ENCODE measurements around the gene ZNF692. TPM values are rescaled to one million over a fixed set of nuclear protein-coding genes. Genes with fewer than 3 reads are reported as not detected.

Gene ZNF692
- total and polyA plus RNA-seq, 2 of the 13 experiments (the other 11 are each of a cell fraction or from before 2014, with no cell fraction given) = 27.3 to 45.8 TPM

GRCh38 chr1:248800459-248800858 lies 58.4 kb downstream of the ZNF692 start:
- ChIA-PET POLR2A (no interaction called here), CTCF (ENCODE audit: low intra/inter-chr PET ratio, low total read pairs) (no interaction called here)
- no peaks in the 10 kb centered on the region for H3K36me3 ChIP-seq (replicated peaks in 1 of 2; ENCODE audit: control insufficient read depth in 1 of 2, insufficient read depth in 2 of 2, low read length in 2 of 2)
- H3K4me2 ChIP-seq (ENCODE audit: low read depth, low read length) = no peak overlapping the region
- H3K79me2 ChIP-seq (ENCODE audit: insufficient read depth, low read length) = no peaks in the 10 kb centered on the region
- no peak overlapping the region for H2AFZ ChIP-seq (ENCODE audit: low read length)
- BruUV-seq (replicated peaks) = no TSS peak
- H4K20me1 ChIP-seq (ENCODE audit: insufficient read depth, low read length) = no peaks in the 10 kb centered on the region
- FAIRE-seq = no peak
- no peak for ATAC-seq
- no peak overlapping the region for H3K9ac ChIP-seq (ENCODE audit: insufficient read depth, low read depth, low read length)
- H3K4me1 ChIP-seq (ENCODE audit: insufficient read depth, low read length) = peaks cover 11% of the 10 kb centered on the region
- no peak overlapping the region for H3K27ac ChIP-seq (ENCODE audit: extremely low read length, insufficient read depth, low read length)
- no peak for DNase-seq (ENCODE audit: low spot score)
- 29% methylated on average over 3 of the region's 3 CpGs for WGBS (ENCODE audit: low lambda C conversion rate)
- intact Hi-C loops (cut with micrococcal nuclease; ENCODE audit: unreplicated experiment) = no loop called here
- no peaks in the 10 kb centered on the region; a peak in 1 of 5 replicates for H3K27me3 ChIP-seq (ENCODE audit: control insufficient read depth in 1 of 2, insufficient read depth in 2 of 2, low read length in 2 of 2)
- no peaks in the 10 kb centered on the region for H3K9me3 ChIP-seq (ENCODE audit: low read length)
- in situ Hi-C loops (cut with HindIII; ENCODE audit: extremely low pct_ligation_motif_present, low pct_unique_long_range_greater_than_20kb) = no loop called here
- H3K4me3 ChIP-seq (replicated peaks in 1 of 3; ENCODE audit: insufficient read depth in 1 of 3, low read depth in 2 of 3, low read length in 3 of 3) = no peak overlapping the region
- TF ChIP-seq EED (CRISPR knock-in tag; IDR thresholded peaks at IDR 0.05) (no peak), KLF13 (CRISPR knock-in tag; IDR thresholded peaks at IDR 0.05) (no peak), ZFP41 (CRISPR knock-in tag; IDR thresholded peaks at IDR 0.05; ENCODE audit: borderline replicate concordance) (no peak), GABPB1 (CRISPR knock-in tag; IDR thresholded peaks at IDR 0.05) (no peak), ZNF180 (CRISPR knock-in tag; IDR thresholded peaks at IDR 0.05; ENCODE audit: borderline replicate concordance, low read depth) (no peak), ZFYVE20 (CRISPR knock-in tag; IDR thresholded peaks at IDR 0.05; ENCODE audit: borderline replicate concordance, low read depth) (no peak), BATF2 (CRISPR knock-in tag; IDR thresholded peaks at IDR 0.05) (no peak), ZFX (CRISPR knock-in tag; IDR thresholded peaks at IDR 0.05; ENCODE audit: low read depth) (no peak), GABPA (IDR thresholded peaks at IDR 0.05; ENCODE audit: low read depth, low read length) (no peak), GABPA (CRISPR knock-in tag; IDR thresholded peaks at IDR 0.05; ENCODE audit: low read depth) (no peak), FOSL2 (CRISPR knock-in tag; IDR thresholded peaks at IDR 0.05) (no peak), ZNF75D (CRISPR knock-in tag; IDR thresholded peaks at IDR 0.05; ENCODE audit: borderline replicate concordance) (no peak), THYN1 (CRISPR knock-in tag; IDR thresholded peaks at IDR 0.05; ENCODE audit: borderline replicate concordance, low read depth) (no peak), ARID4A (CRISPR knock-in tag; IDR thresholded peaks at IDR 0.05; ENCODE audit: borderline replicate concordance) (no peak), ZNF30 (CRISPR knock-in tag; IDR thresholded peaks at IDR 0.05) (no peak), PAXIP1 (CRISPR knock-in tag; conservative IDR thresholded peaks at IDR 0.05) (no peak), KMT2A (CRISPR knock-in tag; IDR thresholded peaks at IDR 0.05) (no peak), ZNF562 (CRISPR knock-in tag; IDR thresholded peaks at IDR 0.05; ENCODE audit: borderline replicate concordance) (no peak), ZBTB7A (CRISPR knock-in tag; IDR thresholded peaks at IDR 0.05) (no peak)

Data from HepG2 (cell line).